Vagina (tissue), 2 donors: ENCODE results near the gene RPS19. TPM values are rescaled to one million over a fixed set of nuclear protein-coding genes. Genes with fewer than 3 reads are reported as not detected.

Experiments
- DNase-seq, 2 donors: peaks; one replicate each; pipeline ENCODE4 v3.0.0-alpha.2; 2017; ENCODE audit errors: extremely low spot score in 2 of 2
- H3K27ac ChIP-seq: fragments of 200-600 bp; sonication (generic); one replicate; pipeline ENCODE4 v1.5.1; 2019
- H3K27me3 ChIP-seq: fragments of 200-600 bp; sonication (generic); one replicate; pipeline ENCODE4 v1.5.1; 2019
- H3K36me3 ChIP-seq, 2 donors: fragments of 200-600 bp; sonication (generic); one replicate each; pipeline ENCODE4 v1.5.1; 2017 to 2019
- H3K4me1 ChIP-seq: fragments of 200-600 bp; sonication (generic); one replicate; pipeline ENCODE4 v1.5.1; 2019
- H3K4me3 ChIP-seq, 2 donors: fragments of 200-600 bp; sonication (generic); 1 replicate in 1 of 2; 2 replicates in 1 of 2; pipeline ENCODE4 v1.5.1; 2016 to 2019
- H3K9me3 ChIP-seq: fragments of 200-600 bp; sonication (generic); one replicate; pipeline ENCODE4 v1.5.1; 2019
- POLR2A ChIP-seq, 2 donors: fragments of 450-650 bp; IDR thresholded peaks; one replicate each; pipeline ENCODE4 v1.6.1; 2017; ENCODE audit warnings: antibody characterized with exemption in 2 of 2, mild to moderate bottlenecking in 2 of 2, moderate library complexity in 2 of 2
- POLR2AphosphoS5 ChIP-seq, 2 donors: sonication (generic); formaldehyde crosslinking; IDR thresholded peaks; one replicate each; pipeline ENCODE4 v1.9.0; 2017; ENCODE audit warnings: antibody characterized with exemption in 2 of 2, mild to moderate bottlenecking in 2 of 2, low read depth in 1 of 2; ENCODE audit not compliant: insufficient read depth in 1 of 2
- intact Hi-C: fragments of 100-400 bp; cut with DNase I; formaldehyde crosslinking; loops from one replicate; pipeline ENCODE4 v1.15.1; 2023
- total RNA-seq: library from RNA; depleted of rRNA; stranded (reverse); fragments of >200 nt; gene quantifications from one replicate; pipeline ENCODE4 v1.2.3, GENCODE V29; 2016
- TF ChIP-seq, protein P1 (sequence below), 3 experiments: fragments of 450-650 bp in 2 of 3; fragments of 200-600 bp in 1 of 3; sonication (generic) in 1 of 3; IDR thresholded peaks; one replicate each; pipeline ENCODE4 v1.5.1; 2017 to 2019; ENCODE audit warnings: antibody characterized with exemption in 3 of 3, mild to moderate bottlenecking in 2 of 3, moderate library complexity in 2 of 3

The RPS19 gene
- total RNA-seq, 1 donor from 2014 or later: 1,554 TPM

- Histone ChIP-seq H3K27me3 (no peaks in the 10 kb centered on the region), H3K4me1 (no peaks in the 10 kb centered on the region), H3K36me3 (peaks cover 0 to 78% of the 10 kb centered on the region in 2 donors), H3K9me3 (no peaks in the 10 kb centered on the region), H3K4me3 (no peak overlapping the region), H3K27ac (no peak overlapping the region)
- intact Hi-C loops: no loop called here
- no peak for TF ChIP-seq POLR2A (IDR thresholded peaks at IDR 0.05)
- TF ChIP-seq, protein P1, sequence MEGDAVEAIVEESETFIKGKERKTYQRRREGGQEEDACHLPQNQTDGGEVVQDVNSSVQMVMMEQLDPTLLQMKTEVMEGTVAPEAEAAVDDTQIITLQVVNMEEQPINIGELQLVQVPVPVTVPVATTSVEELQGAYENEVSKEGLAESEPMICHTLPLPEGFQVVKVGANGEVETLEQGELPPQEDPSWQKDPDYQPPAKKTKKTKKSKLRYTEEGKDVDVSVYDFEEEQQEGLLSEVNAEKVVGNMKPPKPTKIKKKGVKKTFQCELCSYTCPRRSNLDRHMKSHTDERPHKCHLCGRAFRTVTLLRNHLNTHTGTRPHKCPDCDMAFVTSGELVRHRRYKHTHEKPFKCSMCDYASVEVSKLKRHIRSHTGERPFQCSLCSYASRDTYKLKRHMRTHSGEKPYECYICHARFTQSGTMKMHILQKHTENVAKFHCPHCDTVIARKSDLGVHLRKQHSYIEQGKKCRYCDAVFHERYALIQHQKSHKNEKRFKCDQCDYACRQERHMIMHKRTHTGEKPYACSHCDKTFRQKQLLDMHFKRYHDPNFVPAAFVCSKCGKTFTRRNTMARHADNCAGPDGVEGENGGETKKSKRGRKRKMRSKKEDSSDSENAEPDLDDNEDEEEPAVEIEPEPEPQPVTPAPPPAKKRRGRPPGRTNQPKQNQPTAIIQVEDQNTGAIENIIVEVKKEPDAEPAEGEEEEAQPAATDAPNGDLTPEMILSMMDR (IDR thresholded peaks at IDR 0.05): no peak
- TF ChIP-seq POLR2AphosphoS5 (IDR thresholded peaks at IDR 0.05; ENCODE audit: insufficient read depth in 1 of 2, low read depth in 1 of 2): no peak
- DNase-seq: no peak
These were observed 43.3 kb downstream of the RPS19 start for GRCh38 chr19:41903193-41903953.

DNA sequence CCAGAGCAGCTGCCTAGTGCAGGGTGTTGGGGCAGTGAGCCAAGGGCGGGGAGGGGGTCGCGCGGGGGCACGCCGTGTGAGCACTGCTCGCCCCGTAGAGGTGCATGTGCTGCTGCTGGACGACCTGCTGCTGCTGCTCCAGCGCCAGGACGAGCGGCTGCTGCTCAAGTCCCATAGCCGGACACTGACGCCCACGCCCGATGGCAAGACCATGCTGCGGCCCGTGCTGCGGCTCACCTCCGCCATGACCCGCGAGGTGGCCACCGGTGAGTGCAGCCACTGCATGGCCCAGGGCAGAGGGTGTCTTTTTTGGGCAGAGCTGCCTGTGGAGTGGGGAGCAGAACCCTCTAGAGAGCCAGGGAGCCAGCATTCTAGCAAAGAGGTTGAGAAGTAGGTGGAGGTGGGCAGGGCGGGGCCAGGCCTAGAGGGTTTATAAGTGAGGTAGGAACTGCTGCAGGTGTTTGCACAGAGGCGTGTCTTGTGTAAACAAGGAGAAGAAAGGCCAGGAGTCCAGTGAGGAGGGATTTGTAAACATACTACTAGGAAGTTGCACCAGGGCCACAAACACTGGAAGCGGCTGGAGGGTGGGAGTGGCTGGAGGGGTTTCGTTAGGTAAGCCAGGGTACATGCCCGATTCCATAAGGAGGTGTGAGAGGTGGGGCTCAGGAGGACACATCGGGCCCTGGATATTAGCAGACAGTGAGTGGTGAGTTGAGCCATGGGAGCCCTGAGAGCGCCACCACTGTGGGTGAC is 44.2 kb downstream of the RPS19 start:
- Histone ChIP-seq H3K9me3 (no peaks in the 10 kb centered on the region), H3K27me3 (no peaks in the 10 kb centered on the region), H3K4me1 (no peaks in the 10 kb centered on the region), H3K36me3 (peaks cover 0 to 70% of the 10 kb centered on the region in 2 donors), H3K4me3 (no peak overlapping the region), H3K27ac (no peak overlapping the region)
- intact Hi-C loops: no loop called here
- no peak for DNase-seq
- no peak for TF ChIP-seq POLR2AphosphoS5 (IDR thresholded peaks at IDR 0.05; ENCODE audit: insufficient read depth in 1 of 2, low read depth in 1 of 2)
- no peak for TF ChIP-seq POLR2A (IDR thresholded peaks at IDR 0.05)
- TF ChIP-seq, protein P1 (IDR thresholded peaks at IDR 0.05): no peak

- peaks cover 0 to 60% of the 10 kb centered on the region in 2 donors for H3K36me3 ChIP-seq
- H3K27ac ChIP-seq: no peak overlapping the region
- no peak for TF ChIP-seq POLR2AphosphoS5 (IDR thresholded peaks at IDR 0.05; ENCODE audit: insufficient read depth in 1 of 2, low read depth in 1 of 2)
- TF ChIP-seq, protein P1 (IDR thresholded peaks at IDR 0.05): no peak
- no peak for TF ChIP-seq POLR2A (IDR thresholded peaks at IDR 0.05)
- DNase-seq: no peak
- H3K27me3 ChIP-seq: no peaks in the 10 kb centered on the region
- no peaks in the 10 kb centered on the region for H3K4me1 ChIP-seq
- intact Hi-C loops: no loop called here
- H3K9me3 ChIP-seq: no peaks in the 10 kb centered on the region
- H3K4me3 ChIP-seq: no peak overlapping the region
These were observed 45.4 kb downstream of the RPS19 start for GRCh38 chr19:41905273-41906002.

GRCh38 chr19:41906271-41906670 is 46.2 kb downstream of the RPS19 start:
- Histone ChIP-seq H3K4me1 (no peaks in the 10 kb centered on the region), H3K4me3 (no peak overlapping the region), H3K36me3 (peaks cover 0 to 53% of the 10 kb centered on the region in 2 donors), H3K27me3 (no peaks in the 10 kb centered on the region), H3K9me3 (no peaks in the 10 kb centered on the region), H3K27ac (no peak overlapping the region)
- DNase-seq: no peak
- TF ChIP-seq POLR2AphosphoS5 (IDR thresholded peaks at IDR 0.05; ENCODE audit: insufficient read depth in 1 of 2, low read depth in 1 of 2) (no peak), POLR2A (IDR thresholded peaks at IDR 0.05) (no peak)
- TF ChIP-seq, protein P1 (IDR thresholded peaks at IDR 0.05): no peak
- intact Hi-C loops: no loop called here
